HG03520 (cell line): ENCODE results near the gene CUBN.

Source experiments
- ATAC-seq: cut with Tn5 transposase; IDR thresholded peaks from one replicate; pipeline ENCODE4 v1.9.1; 2021; ENCODE audit warnings: mild to moderate bottlenecking, moderate library complexity; ENCODE audit not compliant: unreplicated experiment

The CUBN gene

DNA sequence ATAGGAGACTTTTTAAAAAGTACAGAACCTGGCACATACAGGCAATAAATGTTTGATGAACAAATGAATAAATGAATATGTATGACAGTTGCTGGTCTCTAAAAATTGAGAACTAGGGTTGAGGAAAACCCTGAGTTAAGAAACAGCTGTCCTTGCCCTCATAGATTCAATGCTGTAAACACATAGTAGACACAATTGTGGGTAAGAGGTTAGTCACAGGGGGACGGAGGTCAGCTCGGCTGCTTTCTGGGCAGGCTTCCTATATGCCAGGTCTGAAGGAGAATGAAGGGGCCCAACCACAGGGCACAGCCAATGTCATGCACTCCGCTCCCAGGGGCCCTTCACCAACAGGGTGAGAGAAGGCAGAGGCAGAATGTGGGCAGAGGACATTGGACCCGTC is 169.1 kb downstream of the CUBN start:
- ATAC-seq, result no peak

DNA sequence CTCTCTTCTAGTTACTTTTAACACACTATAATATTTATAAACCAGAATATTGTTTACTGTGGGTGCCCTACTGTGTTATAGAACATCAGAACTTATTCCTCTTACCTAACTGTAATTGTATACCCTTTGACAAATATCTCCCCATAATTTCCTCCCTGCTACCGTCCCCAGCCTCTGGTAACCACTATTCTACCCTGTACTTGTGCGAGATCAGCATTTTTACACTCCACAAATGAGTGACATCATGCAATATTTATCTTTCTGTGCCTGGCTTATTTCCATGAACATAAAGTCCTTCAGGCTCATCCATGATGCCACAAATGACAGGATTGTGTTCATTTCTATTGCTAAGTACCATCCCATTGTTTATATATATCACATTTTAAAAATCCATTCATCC is 172.6 kb downstream of the CUBN start:
- ATAC-seq, result no peak

- ATAC-seq, result no peak
These were observed 175.2 kb downstream of the CUBN start for GRCh38 chr10:16954280-16955030.

DNA sequence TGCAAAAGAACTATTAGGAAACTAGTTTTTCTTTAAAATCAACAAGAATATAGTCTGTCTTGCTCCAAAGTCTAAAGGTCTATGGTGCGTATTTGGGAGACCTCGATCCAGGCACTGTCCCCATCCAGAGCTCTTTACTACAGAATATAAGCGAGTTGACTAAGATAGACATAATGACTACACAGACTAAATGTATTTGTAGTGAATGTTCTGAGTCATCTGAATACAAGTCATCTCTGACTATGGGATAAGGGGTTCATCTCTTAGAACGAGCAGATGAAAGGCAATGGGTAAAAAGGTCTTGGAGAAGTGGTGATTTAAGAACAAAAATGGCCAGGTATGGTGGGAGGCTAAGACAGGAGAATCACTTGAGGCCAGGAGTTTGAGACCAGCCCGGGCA is 176.3 kb downstream of the CUBN start:
- ATAC-seq, result no peak

GRCh38 chr10:16952610-16953009 is 177.0 kb downstream of the CUBN start:
- no peak for ATAC-seq

- no peak for ATAC-seq
These were observed 177.5 kb downstream of the CUBN start for GRCh38 chr10:16952080-16952479.

DNA sequence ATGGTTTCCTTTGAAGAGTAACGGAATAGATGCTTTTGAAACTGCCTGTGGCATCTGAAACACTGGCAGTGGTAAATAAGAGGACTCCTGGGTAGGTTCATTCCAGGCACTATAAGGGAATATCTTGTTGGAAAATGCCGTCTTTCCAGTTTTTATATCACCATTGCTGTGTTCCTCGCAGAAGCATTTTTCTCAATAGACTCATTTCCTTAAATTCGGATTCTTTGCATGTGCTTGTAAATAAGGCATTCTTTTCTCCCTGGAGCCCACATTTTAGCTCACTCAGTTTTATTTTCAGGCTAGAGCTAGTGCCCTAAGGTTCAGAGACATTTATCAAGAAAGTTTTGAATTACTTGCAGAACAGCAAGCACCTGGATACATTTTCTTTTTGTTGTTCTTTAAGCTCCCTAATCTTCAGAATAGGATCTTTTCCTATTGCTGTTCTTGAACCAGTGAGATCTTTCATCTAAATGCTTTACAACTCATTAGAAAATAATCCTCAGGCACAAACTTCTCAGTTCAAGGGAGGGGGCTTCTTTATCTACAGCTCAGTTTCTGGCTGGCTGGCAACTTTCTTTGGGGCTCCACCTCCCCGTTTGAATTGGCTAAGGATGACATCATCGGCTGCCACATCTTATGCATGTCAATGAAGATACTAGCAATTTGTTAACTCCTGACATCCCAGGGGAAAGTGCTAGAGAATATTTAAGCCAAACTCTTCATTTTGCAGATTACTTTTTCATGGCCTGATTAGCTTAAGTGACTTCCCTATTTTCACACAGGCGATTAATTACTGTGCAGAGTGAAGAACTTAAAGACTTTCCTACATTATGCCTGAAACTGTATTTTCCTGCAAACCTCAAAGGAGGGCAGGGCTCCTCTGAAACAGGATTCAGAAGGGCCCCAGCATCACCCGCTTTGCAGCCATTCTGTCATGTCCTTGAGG is 178.7 kb downstream of the CUBN start:
- no peak for ATAC-seq

- ATAC-seq, result no peak
These were observed 179.8 kb downstream of the CUBN start for GRCh38 chr10:16949816-16950215.

DNA sequence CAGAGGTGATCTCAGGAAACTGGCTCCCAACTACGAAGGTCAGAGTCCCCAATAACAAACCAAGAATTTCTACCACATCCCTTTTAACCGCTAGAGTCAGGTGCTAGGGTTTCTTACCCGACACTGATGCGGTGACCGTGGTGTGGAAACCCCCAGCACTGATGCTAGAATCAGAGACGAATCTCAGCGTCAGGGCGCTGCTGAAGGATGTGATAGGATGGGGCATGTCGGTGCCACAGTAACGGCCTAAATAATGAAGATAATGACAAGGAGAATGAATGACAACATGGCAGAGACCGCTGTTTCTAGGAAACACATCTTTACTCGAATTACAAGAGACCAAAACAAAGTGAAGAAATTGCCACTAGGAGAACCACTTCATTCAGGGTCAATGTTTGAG is 181.2 kb downstream of the CUBN start:
- no peak for ATAC-seq

DNA sequence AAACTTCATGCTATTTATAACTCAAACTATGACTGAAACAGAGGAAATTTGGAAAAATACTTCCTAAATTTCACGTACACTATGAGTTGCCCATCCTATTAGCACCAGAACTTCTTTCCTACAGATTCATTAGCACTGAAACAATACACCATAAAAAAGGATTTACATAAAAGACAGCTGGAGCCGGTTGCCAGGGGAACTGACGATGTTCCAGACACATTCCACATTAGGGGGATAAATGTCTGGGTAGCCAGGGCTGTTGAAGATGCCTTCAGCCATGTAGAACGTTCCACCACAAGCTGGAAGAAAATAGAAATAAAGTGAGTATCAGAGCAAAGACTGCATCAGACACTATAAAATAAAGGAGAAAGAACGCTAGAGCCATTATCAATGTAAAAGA is 182.5 kb downstream of the CUBN start:
- ATAC-seq, result no peak

DNA sequence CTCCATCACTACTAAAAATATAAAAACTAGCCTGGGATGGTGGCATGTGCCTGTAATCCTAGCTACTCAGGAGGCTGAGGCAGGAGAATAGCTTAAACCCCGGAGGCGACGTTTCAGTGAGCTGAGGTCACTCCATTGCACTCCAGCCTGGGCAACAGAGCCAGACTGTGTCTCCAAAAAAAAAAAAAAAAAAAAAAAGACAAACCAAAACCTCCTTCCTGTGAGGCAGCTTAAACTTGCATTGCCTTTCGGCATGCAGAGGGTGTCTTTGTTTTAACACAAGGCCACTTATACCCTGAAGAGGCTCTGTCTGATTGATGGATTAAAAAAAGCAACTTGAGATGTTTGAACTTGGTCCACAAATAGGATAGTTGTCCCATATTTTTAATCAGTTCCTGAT is 184.0 kb downstream of the CUBN start:
- ATAC-seq, result no peak

- ATAC-seq, result no peak
These were observed 184.6 kb downstream of the CUBN start for GRCh38 chr10:16944986-16945385.

GRCh38 chr10:16944402-16944801 is 185.2 kb downstream of the CUBN start:
- ATAC-seq, result no peak

DNA sequence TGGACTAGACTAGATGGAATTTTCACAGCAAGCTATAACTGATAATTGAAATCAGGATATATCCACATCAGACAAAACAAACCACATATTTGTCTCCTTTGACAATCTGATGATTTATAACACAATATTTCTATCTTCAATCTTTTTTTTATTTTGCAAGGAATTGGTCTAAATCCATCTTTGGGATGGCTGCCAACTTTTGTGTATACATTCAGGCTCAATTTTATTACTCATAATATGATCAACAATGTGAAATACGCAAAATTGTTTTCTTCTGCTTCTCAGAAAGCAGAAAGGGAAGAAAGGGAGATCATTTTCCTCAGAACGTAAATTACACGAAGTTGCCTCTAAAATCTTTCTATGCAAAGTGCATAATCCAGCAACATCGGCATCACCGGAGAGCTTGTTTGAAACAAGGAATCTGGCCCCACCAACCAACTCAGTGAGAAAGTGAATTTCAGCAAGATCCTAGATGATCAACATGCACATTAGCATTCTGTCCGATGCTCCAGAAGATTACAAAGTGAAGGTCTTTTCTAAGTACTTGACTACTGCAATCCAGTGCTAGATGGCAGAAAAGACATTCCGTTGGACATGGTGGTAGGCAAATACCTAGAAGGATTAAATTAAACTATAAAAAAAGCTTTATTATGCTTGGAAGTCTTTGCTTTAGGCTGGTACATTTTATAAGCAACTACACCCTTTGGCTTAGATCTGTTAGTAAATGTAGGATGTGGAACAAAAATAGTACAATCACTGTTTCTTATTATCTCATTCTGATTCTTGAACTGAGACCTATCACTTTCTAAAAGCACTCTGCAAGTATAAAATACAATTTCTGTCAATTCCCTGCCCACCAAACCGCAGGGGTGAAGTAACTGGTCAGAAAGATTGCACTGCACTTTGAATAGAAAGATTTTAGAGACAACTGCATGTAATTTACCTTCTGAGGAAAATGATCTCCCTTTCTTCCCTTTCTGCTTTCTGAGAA is 186.0 kb downstream of the CUBN start:
- no peak for ATAC-seq

GRCh38 chr10:16942381-16943078 is 187.1 kb downstream of the CUBN start:
- ATAC-seq, result no peak

GRCh38 chr10:16941870-16942269 is 187.7 kb downstream of the CUBN start:
- no peak for ATAC-seq

DNA sequence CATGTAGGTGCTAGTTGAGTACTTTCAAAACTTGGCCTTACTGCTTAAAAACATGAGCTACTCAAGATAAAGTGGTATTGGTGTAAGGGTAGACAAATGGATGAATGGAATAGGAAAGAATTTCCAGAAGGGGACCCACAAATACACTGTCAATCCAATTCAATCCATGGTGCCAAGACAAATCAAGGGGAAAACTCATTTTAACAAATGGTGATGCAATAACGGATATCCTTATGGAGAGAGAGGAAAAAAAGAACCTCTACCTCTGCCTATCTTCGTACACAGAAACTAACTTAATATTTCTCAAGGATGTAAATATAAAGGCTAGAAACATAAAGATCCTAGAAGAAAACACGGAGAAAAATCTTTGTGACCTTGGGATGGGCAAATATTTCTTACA is 188.5 kb downstream of the CUBN start:
- no peak for ATAC-seq

- ATAC-seq, result no peak
These were observed 190.7 kb downstream of the CUBN start for GRCh38 chr10:16938952-16939351.

GRCh38 chr10:16934461-16934860 is 195.2 kb downstream of the CUBN start:
- ATAC-seq, result no peak

DNA sequence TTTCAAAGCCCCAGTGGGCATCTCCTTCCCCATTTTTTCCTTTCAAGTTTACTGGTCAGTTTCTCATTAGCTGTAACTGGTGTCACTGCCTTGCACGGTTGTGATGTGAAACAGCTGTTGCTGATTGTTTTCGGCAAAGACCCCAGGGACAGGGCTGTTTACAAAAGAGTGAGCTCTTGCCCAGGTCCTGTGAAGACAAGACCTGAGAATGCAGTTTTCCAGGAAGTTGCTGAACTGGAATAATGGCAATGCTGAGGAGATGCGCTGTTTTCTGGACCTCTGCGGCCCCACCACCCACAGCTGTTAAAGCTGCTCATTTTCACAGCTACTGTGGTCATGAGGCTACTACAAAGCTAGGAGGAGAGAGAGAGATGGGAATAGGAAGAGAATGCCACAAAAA is 195.8 kb downstream of the CUBN start:
- ATAC-seq, result no peak
